ENCODE results near the gene ODC1. TPM values are rescaled to one million over a fixed set of nuclear protein-coding genes. Genes with fewer than 3 reads are reported as not detected.

ODC1 gene
- total and polyA plus RNA-seq, 2 of the 4 experiments (the other 2 are of a cell fraction) = 117 to 204 TPM

GRCh38 chr2:10430886-10431622 is 17.1 kb downstream of the ODC1 start:
- ATAC-seq (ENCODE audit: low read depth) (no peak), DNase-seq (no peak)
- Histone ChIP-seq H3K27me3 (ENCODE audit: control insufficient read depth, insufficient read depth, low read length) (no peaks in the 10 kb centered on the region), H3K79me1 (ENCODE audit: low read depth in 1 of 2, low read length in 2 of 2) (no peaks in the 10 kb centered on the region; a peak in 1 of 4 replicates), H3K56ac (ENCODE audit: extremely low read depth, insufficient read depth, low read length) (no peak overlapping the region), H3K23ac (ENCODE audit: low read depth, low read length) (no peak overlapping the region), H3K36me3 (ENCODE audit: control insufficient read depth, insufficient read depth, low read length) (peaks cover 2% of the 10 kb centered on the region; the same call in 1 of the 2 replicates), H2AK9ac (replicated peaks; ENCODE audit: low read depth, low read length, poor library complexity) (no peak overlapping the region), H2BK20ac (ENCODE audit: low read depth, low read length) (no peak overlapping the region), H4K91ac (ENCODE audit: insufficient read depth, low read depth, low read length) (no peak overlapping the region), H3K4ac (ENCODE audit: low read depth, low read length) (no peak overlapping the region), H3K4me1 (ENCODE audit: control insufficient read depth, insufficient read depth, low read length) (peaks cover 4% of the 10 kb centered on the region; the same call in 1 of the 2 replicates), H3K18ac (ENCODE audit: low read depth, low read length) (no peak overlapping the region), H3K4me2 (ENCODE audit: low read depth, low read length) (no peak overlapping the region), H4K20me1 (ENCODE audit: insufficient read depth, low read length) (no peaks in the 10 kb centered on the region), H2BK5ac (ENCODE audit: low read depth, low read length, poor library complexity, severe bottlenecking) (no peak overlapping the region), H4K5ac (ENCODE audit: low read depth, low read length) (no peak overlapping the region), H2AFZ (replicated peaks; ENCODE audit: low read length, poor library complexity) (no peak overlapping the region), H3K9ac (ENCODE audit: low read depth, low read length) (no peak overlapping the region), H3K27ac (ENCODE audit: insufficient read depth, low read length) (no peak overlapping the region), H3K9me3 (ENCODE audit: control insufficient read depth, insufficient read depth, low read length) (no peaks in the 10 kb centered on the region), H3K14ac (replicated peaks; ENCODE audit: low read depth, low read length) (no peak overlapping the region), H2AK5ac (ENCODE audit: low read depth, low read length) (no peak overlapping the region), H3K9me1 (ENCODE audit: insufficient read depth, low read length) (peaks cover 5% of the 10 kb centered on the region), H3K4me3 (ENCODE audit: insufficient read depth, low read depth, low read length) (no peak overlapping the region), H2BK15ac (ENCODE audit: low read depth, low read length) (no peak overlapping the region), H4K8ac (ENCODE audit: low read depth in 2 of 2, low read length in 2 of 2) (no peak overlapping the region), H2BK120ac (ENCODE audit: low read depth, low read length) (no peak overlapping the region)
- 100% methylated on average over 2 of the region's 8 CpGs; no CpG with 5 or more reads in 1 of the 2 experiments for WGBS, 2 experiments (ENCODE audit: extremely low coverage in 2 of 2, insufficient read length in 1 of 2)
- POLR2A ChIA-PET (ENCODE audit: unreplicated experiment) = no interaction called here
- intact Hi-C loops (cut with micrococcal nuclease) = no loop called here
- TF ChIP-seq, protein P1, sequence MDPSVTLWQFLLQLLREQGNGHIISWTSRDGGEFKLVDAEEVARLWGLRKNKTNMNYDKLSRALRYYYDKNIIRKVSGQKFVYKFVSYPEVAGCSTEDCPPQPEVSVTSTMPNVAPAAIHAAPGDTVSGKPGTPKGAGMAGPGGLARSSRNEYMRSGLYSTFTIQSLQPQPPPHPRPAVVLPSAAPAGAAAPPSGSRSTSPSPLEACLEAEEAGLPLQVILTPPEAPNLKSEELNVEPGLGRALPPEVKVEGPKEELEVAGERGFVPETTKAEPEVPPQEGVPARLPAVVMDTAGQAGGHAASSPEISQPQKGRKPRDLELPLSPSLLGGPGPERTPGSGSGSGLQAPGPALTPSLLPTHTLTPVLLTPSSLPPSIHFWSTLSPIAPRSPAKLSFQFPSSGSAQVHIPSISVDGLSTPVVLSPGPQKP (IDR thresholded peaks at IDR 0.05; ENCODE audit: borderline replicate concordance, low read depth, low read length) = no peak
- TF ChIP-seq RFX5 (IDR thresholded peaks at IDR 0.05; ENCODE audit: low read depth, low read length) (no peak), BHLHE40 (IDR thresholded peaks at IDR 0.05; ENCODE audit: low read depth, low read length) (no peak), USF2 (IDR thresholded peaks at IDR 0.05; ENCODE audit: low read depth, low read length) (no peak), RAD21 (IDR thresholded peaks at IDR 0.05; ENCODE audit: low read length) (no peak), RCOR1 (IDR thresholded peaks at IDR 0.05; ENCODE audit: insufficient replicate concordance, low read length) (no peak), MAZ (IDR thresholded peaks at IDR 0.05; ENCODE audit: borderline replicate concordance, low read depth, low read length) (no peak), MXI1 (IDR thresholded peaks at IDR 0.05; ENCODE audit: borderline replicate concordance, low read depth, low read length) (no peak), FOS (IDR thresholded peaks at IDR 0.05; ENCODE audit: low read depth, low read length) (no peak), CHD1 (IDR thresholded peaks at IDR 0.05; ENCODE audit: low read depth, low read length) (no peak)
- TF ChIP-seq, protein P2, sequence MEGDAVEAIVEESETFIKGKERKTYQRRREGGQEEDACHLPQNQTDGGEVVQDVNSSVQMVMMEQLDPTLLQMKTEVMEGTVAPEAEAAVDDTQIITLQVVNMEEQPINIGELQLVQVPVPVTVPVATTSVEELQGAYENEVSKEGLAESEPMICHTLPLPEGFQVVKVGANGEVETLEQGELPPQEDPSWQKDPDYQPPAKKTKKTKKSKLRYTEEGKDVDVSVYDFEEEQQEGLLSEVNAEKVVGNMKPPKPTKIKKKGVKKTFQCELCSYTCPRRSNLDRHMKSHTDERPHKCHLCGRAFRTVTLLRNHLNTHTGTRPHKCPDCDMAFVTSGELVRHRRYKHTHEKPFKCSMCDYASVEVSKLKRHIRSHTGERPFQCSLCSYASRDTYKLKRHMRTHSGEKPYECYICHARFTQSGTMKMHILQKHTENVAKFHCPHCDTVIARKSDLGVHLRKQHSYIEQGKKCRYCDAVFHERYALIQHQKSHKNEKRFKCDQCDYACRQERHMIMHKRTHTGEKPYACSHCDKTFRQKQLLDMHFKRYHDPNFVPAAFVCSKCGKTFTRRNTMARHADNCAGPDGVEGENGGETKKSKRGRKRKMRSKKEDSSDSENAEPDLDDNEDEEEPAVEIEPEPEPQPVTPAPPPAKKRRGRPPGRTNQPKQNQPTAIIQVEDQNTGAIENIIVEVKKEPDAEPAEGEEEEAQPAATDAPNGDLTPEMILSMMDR (conservative IDR thresholded peaks at IDR 0.05; ENCODE audit: low read depth, low read length) = no peak
- CTCF ChIA-PET = interaction anchor here (1.0 kb wide), 1 partner anchor 22 kb away, joined by 3 read pairs; no protein-coding TSS in a partner anchor
- in situ Hi-C loops (cut with MboI; ENCODE audit: low sequenced_read_pairs) = loop anchor here (5.0 kb wide), 1 partner anchor 354 kb away; no protein-coding TSS in a partner anchor
- dilution Hi-C loops (cut with HindIII; ENCODE audit: low sequenced_read_pairs, unreplicated experiment) = no loop called here
- BruUV-seq (replicated peaks) = no TSS peak

All from IMR-90 (cell line).